A172 (cell line): ENCODE data around the gene COL9A2. TPM values are rescaled to one million over a fixed set of nuclear protein-coding genes. Genes with fewer than 3 reads are reported as not detected.
"Not testable (repeated sequence)": the region's sequence is repeated elsewhere in the genome, so short reads cannot be mapped to it uniquely, and the experiment has no call there.

ENCODE experiments used
- DNase-seq: peaks from one replicate; pipeline ENCODE4 v3.0.0-alpha.2; 2015; ENCODE audit warnings: low spot score
- total RNA-seq: library from RNA; depleted of rRNA; stranded (reverse); fragments of >200 nt; shearing (Covaris generic); gene quantifications from 2 replicates; pipeline ENCODE4 v1.2.3, GENCODE V29; 2014; rRNA removed

The COL9A2 gene
- total RNA-seq, result 0.67 and 0.90 TPM in 2 replicates

DNA sequence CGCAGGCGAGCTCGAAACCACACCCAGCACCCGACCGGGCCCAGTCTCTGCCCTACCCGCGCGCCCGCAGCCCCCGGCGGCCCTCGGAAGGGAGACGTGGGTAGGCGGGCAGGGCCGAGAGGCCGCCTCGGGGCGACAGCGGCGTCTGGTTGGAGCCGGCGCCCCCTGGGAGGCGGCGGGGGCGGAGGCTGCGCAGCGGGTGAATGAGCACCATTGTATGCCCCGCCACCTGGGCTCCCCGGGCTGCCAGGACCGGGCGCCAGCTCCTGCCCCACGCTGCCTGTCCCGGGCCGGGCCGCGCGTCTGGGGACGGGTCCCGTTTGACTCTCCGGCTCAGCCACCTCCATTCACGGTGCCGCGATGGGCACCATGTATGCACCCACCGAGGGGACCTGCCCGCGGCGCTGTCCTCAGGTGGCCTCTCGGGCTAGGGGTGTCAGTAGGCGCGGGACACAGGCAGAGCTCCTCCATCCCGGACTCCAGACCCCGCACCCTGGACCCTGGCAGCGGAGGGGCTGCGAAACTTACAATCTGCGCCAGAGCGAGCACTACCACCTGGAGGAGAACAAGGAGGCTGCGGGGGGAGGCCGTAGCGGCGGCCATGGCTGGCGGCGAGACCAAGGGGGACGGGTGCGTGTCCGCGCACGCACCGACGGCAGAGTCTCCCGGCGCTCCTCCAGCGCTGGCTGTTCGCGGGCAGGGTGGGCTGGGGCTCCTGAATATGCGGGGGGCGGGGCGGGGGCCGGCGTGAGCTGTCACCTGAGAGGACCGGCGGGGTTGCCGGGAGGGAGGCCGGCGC lies at the start of gene COL9A2:
COL9A2 (minus strand) TSS at position 692 of the 799 bp plus-strand sequence; CDS start at position 603, 89 bp downstream.
- DNase-seq, result no peak

DNA sequence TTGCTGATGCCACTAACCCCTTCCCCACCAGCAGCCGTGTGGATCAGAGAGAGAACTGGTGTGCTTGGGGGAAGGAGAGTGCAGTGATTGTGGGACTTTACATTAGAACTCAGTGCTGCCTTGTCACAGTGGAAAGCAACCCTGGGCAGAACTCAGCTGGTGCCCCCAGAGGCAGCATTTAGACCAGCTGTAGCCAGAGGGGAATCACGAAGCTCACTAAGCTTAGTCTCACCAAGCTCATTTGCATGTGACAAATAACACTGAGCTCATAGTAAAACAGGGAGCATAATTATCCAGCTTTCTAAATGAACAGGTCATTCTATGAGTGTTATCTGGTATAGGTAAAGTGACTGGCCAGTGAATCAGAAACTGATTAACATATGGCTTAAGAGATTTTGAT lies 46.6 kb upstream of the COL9A2 start:
- no peak for DNase-seq

- peak; percentile 72 for DNase-seq
Observed at GRCh38 chr1:40362699-40363098, 45.6 kb upstream of the COL9A2 start.

GRCh38 chr1:40362199-40362598 lies 45.1 kb upstream of the COL9A2 start:
- DNase-seq, result no peak

DNA sequence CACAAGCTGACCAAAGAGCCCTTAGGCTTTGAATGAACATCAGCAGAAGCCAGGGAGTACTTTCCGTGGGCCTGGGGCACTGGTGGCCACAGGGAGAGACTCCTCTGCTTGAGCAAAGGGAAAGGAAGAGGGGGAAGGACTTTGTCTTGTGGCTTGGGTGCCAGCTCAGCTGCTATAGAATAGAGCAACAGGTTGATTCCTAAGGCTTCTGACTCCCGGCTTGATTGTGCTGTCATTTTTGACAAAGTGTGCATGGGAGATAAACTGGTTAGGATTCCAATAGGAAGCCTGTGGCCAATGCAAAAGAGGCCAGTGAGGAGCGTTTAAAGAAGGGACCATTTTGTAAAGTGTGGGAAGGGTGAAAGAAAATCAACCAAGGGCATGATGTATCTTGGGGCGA lies 44.6 kb upstream of the COL9A2 start:
- no peak for DNase-seq

DNA sequence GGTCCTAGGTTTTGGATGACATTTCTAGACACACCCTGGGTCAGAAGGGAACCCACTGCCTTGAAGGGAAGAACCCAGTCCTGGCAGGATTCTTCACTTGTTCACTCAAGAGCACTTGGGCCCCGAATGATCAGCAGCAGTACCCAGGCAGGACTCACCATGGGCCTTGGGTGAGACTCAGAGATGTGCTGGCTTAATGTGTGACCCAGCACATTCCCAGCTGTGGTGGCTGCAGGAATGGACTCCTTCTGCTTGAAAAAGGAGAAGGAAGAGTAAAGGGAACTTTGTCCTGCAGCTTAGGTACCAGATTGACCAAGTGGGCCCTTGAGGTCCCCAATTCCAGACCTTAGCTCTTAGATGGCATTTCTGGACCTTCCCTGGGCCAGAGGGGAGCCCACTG lies 44.1 kb upstream of the COL9A2 start:
- DNase-seq, result no peak

DNA sequence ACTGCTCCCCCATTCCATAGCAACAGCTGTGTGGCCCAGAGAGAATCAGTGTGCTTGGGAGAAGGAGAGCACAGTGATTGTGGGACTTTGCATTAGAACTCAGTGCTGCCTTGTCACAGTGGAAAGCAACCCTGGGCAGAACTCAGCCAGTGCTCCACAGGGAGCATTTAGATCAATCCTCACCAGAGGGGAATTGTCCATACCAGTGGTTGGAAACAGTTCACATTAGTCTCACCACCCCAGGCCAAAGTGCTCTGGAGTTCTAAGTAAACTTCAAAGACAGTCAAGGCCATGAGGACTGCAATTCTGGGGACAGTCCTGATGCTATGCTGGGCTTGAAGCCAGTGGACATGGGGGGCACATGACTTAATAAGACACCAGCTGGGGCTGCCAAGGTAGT lies 43.5 kb upstream of the COL9A2 start:
- DNase-seq, result no peak

DNA sequence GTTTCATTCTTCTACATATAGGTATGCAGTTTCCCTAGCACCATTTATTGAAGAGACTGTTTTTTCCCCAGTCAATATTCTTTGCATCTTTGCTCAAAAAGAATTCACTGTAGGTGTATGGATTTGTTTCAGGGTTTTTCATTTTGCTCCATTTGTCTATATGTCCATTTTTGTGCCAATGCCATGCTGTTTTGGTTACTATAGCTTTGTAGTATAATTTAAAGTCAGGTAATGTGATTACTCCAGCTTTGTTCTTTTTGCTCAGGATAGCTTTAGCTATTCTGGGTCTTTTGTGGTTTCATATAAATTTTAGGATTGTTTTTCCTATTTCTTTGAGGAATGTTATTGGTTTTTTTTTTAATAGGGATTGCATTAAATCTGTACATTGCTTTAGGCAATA lies 40.5 kb upstream of the COL9A2 start:
- DNase-seq, result no peak

DNA sequence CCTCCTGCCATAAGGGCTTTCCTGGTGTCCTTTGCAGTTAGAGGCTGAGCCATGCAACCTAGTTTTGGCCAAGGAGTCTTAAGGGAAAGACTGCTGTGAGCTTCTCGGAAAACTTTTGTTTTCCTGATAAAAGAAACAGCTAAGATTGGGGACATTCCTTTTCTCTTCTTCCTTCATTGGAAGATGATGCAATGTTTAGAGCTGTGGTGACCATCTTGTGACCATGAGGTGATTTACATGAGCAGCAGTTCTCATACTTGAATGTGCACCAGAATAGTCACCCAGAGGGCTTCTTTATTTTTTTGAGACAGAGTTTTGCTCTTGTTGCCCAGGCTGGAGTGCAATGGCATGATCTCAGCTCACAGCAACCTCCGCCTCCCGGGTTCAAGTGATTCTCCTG lies 36.0 kb upstream of the COL9A2 start:
- no peak for DNase-seq

DNA sequence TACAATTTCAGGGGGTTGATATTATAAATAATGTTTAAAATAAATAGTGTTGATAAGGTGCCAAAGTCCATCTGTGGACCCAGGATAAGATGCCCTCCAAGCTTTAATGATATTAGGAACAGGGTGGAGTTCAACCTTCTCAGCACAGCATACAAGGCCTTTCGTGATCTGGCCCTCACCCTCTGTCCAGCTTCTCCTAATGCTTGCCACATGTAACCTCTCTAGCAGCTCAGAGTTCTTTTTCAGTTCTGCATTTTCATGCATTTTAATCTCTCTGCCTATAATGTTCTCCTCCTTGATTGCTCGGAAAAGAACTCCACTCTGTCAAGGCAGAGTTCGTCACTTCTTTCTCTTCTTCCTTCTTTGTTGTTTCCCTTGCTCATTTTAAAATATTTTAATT lies 35.0 kb upstream of the COL9A2 start:
- no peak for DNase-seq

- no peak for DNase-seq
Observed at GRCh38 chr1:40351124-40351523, 34.0 kb upstream of the COL9A2 start.

DNA sequence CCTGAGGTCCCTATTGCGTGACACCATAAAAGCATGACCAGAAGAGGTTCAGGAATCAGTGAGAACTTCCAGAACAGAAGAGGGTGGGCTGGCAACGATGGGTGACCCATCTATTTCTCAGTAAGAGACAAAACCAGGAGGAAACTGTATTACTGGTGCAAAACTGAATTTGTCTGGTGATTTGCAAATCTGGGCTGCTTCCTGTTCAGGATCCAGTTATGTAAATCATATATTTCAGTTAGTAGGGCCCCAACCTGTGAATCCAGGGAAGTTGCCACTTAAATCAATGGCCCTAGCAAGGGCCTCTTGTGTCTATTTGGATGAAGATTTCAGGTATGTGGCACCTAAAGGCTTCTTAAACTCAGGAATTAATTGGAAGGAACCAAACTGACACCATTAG lies 33.3 kb upstream of the COL9A2 start:
- no peak for DNase-seq

DNA sequence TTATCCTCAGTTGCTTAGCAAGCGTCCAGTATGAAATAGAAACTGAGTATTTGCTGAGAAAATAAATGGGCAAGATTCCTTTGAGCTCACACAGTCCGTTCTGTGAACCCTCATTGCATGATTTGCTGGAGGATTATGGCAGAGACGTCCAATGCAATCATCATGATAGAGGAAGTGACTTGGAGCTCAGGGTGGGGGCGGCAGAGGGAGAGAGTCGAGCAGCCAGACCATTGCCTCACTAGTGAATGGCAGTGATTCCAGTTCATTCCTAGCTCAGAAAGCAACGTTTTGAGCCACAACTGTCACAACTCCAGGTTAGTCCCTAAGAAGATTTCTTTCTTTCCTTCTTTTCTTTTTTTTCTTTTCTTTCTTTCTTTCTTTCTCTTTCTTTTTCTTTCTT lies 27.5 kb upstream of the COL9A2 start:
- DNase-seq, result peak; percentile 13

- not testable (repeated sequence) for DNase-seq
Observed at GRCh38 chr1:40342381-40342717, 25.3 kb upstream of the COL9A2 start.

GRCh38 chr1:40341491-40342380 lies 24.6 kb upstream of the COL9A2 start:
- DNase-seq, result no peak

DNA sequence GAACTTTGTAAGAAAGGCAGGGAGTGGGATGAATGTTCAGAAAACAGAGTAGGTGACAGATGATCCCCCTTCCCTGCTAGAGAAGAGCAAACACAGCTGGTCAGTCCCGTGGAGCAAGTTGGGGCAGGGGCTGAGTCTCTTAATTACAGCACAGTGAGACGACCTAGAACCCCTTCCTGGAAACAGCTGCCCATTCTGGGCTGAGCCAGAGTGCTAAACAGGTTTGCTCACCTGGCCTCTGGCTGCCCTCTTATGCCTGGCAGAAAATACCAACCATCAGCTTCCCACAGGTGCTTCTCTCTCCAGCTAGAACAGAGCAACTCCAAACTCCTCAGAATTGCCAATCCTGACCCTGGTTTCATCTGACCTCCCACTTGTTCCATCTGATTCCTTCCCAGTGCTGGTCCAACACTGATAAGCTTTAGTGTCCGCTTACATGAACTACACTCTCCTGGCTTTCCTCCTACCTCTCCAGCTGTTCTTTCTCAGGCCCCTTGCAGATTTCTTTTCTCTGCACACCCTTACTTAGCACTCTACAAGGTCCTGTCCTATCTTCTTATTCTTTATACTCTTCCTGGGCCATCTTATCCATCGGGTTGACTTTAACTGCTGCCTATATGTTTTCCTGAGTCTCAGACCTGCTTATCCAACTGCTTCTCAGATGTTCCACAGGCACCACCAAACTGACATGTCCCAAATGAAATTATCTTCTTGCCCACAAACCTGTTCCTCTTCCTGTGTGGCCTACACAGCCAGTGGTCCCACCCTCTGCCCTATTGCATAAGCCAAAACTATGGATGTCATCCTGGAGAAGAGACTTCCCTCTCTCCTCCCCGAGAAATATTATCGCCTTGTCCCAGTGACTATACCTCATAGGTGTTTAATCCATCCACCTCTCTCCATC lies 22.6 kb upstream of the COL9A2 start:
- no peak for DNase-seq

GRCh38 chr1:40338745-40339419 lies 21.8 kb upstream of the COL9A2 start:
- DNase-seq, result peak; percentile 74

DNA sequence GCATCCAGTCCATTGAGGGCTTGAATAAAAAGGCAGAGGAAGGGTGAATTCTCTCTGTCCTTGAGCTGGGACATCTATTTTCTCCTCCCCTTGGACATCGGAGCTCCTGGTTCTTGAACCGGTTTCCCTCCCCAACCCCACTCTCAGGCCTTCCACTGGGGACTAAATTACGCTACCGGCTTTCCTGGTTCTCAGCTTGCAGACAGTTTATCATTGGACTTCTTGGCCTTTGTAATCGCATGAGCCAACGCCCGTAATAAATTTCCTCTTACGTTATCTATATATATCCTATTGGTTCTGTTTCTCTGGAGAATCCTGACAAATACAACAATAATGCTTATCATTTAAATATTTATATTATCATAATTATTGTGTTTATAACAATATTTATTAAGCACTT lies 20.4 kb upstream of the COL9A2 start:
- no peak for DNase-seq

DNA sequence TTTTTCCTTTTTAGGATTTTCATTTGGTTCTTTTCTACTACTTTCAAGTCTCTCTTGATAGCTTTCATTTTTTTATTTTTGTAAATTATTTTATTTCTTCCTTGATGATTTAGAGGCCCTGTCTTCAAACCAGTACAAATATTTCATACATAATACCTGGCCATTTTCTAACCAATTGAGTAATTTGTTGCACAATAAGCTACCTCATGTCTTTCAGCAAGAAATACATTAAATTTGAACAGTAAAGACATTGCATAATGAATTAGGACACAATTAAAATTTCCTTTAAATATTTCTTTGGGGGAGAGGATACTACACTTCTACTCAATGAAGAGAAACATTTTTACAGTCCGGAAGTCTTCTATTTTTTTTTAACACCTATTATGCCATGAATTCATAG lies 15.6 kb upstream of the COL9A2 start:
- no peak for DNase-seq

- not testable (repeated sequence) for DNase-seq
Observed at GRCh38 chr1:40331403-40331802, 14.3 kb upstream of the COL9A2 start.

DNA sequence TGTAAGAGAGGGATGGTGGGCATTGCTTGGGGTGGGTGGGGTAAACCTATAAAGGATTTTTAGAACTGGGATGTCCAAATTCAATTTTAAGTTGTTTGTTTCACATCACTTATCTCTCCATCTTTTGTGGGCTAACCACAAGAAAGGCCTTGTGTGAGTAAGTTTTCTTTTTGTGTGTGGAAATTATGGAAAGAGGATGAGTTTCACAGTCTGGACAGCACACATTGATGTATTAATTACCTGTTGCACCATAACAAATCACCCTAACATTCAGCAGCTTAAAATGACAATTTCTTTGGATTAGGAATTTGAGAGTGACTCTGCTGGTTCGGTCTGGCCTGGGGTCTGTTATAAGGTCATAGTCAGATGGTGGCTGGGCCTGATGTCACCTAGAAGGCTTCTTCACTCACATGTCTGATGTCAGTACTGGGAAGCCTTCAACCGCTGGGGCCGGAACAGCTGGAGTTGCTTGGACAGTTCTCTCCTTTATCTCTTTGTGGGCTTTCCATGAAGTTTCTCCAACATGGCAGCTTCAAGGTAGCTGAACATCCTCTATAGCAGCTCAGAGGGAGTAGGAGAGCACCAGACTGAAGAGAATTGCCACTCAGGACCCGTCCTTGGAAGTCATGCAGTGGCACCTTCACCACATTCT lies 2.0 kb upstream of the COL9A2 start:
- DNase-seq, result no peak
